ENCODE measurements around the gene HAUS3. TPM values are rescaled to one million over a fixed set of nuclear protein-coding genes. Genes with fewer than 3 reads are reported as not detected.

HAUS3 gene
- total and polyA plus RNA-seq, 2 experiments from 2014 or later = 21.4 to 36.0 TPM

DNA sequence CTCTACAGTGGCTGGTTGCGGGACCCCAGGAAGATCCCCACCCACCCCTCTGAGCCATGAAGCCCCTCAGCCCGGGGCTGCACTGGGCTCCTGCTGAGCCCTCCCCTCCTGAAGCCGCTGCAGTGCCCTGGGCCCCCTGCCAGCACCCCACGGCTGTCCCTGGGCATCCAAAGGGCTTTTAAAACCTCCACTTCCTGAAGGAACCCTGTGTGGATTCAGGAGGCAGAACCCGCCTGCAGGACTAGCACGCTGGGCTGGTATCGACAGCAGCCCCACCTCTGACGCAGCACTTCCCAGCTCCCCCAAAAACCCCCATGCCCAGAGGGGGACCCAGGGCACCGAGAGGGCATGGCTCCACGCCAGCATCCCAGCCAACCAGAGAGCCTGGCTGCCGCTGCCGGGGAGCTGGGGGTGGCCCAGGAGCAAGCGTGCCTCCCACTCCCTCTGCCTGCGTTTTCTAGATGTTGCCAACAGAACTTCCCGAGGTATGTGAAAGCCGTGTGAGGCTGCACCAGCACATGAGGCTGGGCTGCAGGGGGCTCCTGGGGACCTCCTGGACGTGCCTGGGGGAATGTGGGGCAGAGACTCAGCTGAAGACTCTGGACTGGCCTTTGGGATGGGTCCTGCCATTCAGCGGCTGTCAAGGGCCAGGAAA, 13.7 kb upstream of the HAUS3 start:
- Histone ChIP-seq H3F3A (replicated peaks; ENCODE audit: low read depth) (no peaks in the 10 kb centered on the region), H3K4me1 (ENCODE audit: insufficient read depth) (peaks cover 5% of the 10 kb centered on the region; the same call in 1 of the 2 replicates), H3K27ac (ENCODE audit: low read depth) (no peak overlapping the region), H3K27me3 (ENCODE audit: insufficient read depth) (no peaks in the 10 kb centered on the region), H4K20me1 (replicated peaks; ENCODE audit: insufficient read depth) (no peaks in the 10 kb centered on the region), H2AFZ (no peak overlapping the region), H3K36me3 (ENCODE audit: insufficient read depth) (no peaks in the 10 kb centered on the region), H3K4me2 (no peak overlapping the region), H3K4me3 (no peak overlapping the region), H3K79me2 (replicated peaks; ENCODE audit: insufficient read depth) (no peaks in the 10 kb centered on the region), H3K9me2 (ENCODE audit: insufficient read depth) (no peaks in the 10 kb centered on the region)
- ATAC-seq (no peak), DNase-seq (ENCODE audit: low spot score) (peak; percentile 32)
- H3K27me3 Mint-ChIP-seq (ENCODE audit: insufficient read depth, low read depth, poor library complexity) = peaks cover 7% of the 10 kb centered on the region
- H3K4me1 Mint-ChIP-seq = peaks cover 15% of the 10 kb centered on the region
- H3K4me3 Mint-ChIP-seq = no peak overlapping the region
- TF ChIP-seq ZNF114 (CRISPR knock-in tag; IDR thresholded peaks at IDR 0.05) (no peak), CREB1 (CRISPR knock-in tag; IDR thresholded peaks at IDR 0.05; ENCODE audit: low read depth) (no peak), POLR2AphosphoS5 (IDR thresholded peaks at IDR 0.05; ENCODE audit: low read depth) (no peak), ZNF331 (CRISPR knock-in tag; IDR thresholded peaks at IDR 0.05; ENCODE audit: low read depth) (no peak), STAT1 (IDR thresholded peaks at IDR 0.05; ENCODE audit: unreplicated experiment) (no peak)
- TF ChIP-seq, protein P1, sequence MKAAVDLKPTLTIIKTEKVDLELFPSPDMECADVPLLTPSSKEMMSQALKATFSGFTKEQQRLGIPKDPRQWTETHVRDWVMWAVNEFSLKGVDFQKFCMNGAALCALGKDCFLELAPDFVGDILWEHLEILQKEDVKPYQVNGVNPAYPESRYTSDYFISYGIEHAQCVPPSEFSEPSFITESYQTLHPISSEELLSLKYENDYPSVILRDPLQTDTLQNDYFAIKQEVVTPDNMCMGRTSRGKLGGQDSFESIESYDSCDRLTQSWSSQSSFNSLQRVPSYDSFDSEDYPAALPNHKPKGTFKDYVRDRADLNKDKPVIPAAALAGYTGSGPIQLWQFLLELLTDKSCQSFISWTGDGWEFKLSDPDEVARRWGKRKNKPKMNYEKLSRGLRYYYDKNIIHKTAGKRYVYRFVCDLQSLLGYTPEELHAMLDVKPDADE (IDR thresholded peaks at IDR 0.05) = no peak
- H3K36me3 Mint-ChIP-seq (ENCODE audit: low read depth) = no peaks in the 10 kb centered on the region; the same call in 2 of the 3 replicates
- H3K9me3 Mint-ChIP-seq = no peaks in the 10 kb centered on the region
- no peak overlapping the region for H3K27ac Mint-ChIP-seq

DNA sequence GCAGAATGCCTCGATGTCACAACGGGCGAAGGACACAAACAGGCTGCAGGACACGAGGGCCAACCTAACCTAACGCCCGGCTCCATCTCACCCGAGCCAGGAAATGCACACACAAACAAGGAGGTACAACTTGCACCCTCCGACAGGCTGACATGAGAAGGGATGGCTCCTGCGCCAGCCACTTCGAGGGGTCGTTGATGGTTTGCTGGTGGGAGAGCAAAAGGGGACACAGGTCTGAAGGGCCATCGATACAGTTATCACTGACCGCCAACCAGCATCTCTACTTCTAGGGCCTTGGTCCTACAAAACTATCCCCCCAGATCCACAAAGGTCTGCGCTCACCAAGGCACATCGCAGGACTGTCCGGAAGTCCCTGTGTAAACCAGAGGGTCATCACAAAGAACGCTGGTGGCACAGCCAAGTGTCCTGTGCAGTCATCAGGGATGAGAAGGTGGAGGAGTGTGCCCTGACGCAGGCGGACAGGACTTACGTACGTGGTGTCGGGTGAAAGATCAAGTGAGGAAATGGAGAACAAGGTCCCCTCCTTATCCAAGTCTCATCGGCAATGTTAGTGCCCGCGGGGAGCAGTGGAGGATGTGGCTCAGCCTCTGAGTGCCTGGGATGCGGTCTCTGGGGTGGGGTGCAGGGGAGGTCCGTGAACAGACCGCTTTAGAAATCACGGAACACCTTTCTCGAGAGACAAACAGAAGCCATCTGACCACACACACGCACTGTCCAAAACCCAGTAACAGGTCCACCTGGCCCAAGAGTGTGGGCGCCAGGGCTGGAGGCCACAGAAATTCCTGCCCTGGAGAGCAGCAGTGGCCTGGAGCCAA, 13.0 kb upstream of the HAUS3 start:
- H3K27ac Mint-ChIP-seq = no peak overlapping the region
- TF ChIP-seq, protein P2, sequence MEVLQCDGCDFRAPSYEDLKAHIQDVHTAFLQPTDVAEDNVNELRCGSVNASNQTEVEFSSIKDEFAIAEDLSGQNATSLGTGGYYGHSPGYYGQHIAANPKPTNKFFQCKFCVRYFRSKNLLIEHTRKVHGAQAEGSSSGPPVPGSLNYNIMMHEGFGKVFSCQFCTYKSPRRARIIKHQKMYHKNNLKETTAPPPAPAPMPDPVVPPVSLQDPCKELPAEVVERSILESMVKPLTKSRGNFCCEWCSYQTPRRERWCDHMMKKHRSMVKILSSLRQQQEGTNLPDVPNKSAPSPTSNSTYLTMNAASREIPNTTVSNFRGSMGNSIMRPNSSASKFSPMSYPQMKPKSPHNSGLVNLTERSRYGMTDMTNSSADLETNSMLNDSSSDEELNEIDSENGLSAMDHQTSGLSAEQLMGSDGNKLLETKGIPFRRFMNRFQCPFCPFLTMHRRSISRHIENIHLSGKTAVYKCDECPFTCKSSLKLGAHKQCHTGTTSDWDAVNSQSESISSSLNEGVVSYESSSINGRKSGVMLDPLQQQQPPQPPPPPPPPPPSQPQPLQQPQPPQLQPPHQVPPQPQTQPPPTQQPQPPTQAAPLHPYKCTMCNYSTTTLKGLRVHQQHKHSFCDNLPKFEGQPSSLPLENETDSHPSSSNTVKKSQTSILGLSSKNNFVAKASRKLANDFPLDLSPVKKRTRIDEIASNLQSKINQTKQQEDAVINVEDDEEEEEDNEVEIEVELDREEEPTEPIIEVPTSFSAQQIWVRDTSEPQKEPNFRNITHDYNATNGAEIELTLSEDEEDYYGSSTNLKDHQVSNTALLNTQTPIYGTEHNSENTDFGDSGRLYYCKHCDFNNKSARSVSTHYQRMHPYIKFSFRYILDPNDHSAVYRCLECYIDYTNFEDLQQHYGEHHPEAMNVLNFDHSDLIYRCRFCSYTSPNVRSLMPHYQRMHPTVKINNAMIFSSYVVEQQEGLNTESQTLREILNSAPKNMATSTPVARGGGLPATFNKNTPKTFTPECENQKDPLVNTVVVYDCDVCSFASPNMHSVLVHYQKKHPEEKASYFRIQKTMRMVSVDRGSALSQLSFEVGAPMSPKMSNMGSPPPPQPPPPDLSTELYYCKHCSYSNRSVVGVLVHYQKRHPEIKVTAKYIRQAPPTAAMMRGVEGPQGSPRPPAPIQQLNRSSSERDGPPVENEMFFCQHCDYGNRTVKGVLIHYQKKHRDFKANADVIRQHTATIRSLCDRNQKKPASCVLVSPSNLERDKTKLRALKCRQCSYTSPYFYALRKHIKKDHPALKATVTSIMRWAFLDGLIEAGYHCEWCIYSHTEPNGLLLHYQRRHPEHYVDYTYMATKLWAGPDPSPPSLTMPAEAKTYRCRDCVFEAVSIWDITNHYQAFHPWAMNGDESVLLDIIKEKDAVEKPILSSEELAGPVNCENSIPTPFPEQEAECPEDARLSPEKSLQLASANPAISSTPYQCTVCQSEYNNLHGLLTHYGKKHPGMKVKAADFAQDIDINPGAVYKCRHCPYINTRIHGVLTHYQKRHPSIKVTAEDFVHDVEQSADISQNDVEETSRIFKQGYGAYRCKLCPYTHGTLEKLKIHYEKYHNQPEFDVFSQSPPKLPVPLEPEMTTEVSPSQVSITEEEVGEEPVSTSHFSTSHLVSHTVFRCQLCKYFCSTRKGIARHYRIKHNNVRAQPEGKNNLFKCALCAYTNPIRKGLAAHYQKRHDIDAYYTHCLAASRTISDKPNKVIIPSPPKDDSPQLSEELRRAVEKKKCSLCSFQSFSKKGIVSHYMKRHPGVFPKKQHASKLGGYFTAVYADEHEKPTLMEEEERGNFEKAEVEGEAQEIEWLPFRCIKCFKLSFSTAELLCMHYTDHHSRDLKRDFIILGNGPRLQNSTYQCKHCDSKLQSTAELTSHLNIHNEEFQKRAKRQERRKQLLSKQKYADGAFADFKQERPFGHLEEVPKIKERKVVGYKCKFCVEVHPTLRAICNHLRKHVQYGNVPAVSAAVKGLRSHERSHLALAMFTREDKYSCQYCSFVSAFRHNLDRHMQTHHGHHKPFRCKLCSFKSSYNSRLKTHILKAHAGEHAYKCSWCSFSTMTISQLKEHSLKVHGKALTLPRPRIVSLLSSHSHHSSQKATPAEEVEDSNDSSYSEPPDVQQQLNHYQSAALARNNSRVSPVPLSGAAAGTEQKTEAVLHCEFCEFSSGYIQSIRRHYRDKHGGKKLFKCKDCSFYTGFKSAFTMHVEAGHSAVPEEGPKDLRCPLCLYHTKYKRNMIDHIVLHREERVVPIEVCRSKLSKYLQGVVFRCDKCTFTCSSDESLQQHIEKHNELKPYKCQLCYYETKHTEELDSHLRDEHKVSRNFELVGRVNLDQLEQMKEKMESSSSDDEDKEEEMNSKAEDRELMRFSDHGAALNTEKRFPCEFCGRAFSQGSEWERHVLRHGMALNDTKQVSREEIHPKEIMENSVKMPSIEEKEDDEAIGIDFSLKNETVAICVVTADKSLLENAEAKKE (CRISPR knock-in tag; IDR thresholded peaks at IDR 0.05) = no peak
- TF ChIP-seq STAT1 (IDR thresholded peaks at IDR 0.05; ENCODE audit: unreplicated experiment) = no peak
- TF ChIP-seq EZH2 (IDR thresholded peaks at IDR 0.05; ENCODE audit: low read depth, unreplicated experiment) = no peak
- TF ChIP-seq, protein P3, sequence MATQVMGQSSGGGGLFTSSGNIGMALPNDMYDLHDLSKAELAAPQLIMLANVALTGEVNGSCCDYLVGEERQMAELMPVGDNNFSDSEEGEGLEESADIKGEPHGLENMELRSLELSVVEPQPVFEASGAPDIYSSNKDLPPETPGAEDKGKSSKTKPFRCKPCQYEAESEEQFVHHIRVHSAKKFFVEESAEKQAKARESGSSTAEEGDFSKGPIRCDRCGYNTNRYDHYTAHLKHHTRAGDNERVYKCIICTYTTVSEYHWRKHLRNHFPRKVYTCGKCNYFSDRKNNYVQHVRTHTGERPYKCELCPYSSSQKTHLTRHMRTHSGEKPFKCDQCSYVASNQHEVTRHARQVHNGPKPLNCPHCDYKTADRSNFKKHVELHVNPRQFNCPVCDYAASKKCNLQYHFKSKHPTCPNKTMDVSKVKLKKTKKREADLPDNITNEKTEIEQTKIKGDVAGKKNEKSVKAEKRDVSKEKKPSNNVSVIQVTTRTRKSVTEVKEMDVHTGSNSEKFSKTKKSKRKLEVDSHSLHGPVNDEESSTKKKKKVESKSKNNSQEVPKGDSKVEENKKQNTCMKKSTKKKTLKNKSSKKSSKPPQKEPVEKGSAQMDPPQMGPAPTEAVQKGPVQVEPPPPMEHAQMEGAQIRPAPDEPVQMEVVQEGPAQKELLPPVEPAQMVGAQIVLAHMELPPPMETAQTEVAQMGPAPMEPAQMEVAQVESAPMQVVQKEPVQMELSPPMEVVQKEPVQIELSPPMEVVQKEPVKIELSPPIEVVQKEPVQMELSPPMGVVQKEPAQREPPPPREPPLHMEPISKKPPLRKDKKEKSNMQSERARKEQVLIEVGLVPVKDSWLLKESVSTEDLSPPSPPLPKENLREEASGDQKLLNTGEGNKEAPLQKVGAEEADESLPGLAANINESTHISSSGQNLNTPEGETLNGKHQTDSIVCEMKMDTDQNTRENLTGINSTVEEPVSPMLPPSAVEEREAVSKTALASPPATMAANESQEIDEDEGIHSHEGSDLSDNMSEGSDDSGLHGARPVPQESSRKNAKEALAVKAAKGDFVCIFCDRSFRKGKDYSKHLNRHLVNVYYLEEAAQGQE (IDR thresholded peaks at IDR 0.05; ENCODE audit: unreplicated experiment) = no peak

More for the DNA sequence above, 13.0 kb upstream of the HAUS3 start:
- Histone ChIP-seq H4K20me1 (replicated peaks; ENCODE audit: insufficient read depth) (no peaks in the 10 kb centered on the region), H3K36me3 (ENCODE audit: insufficient read depth) (no peaks in the 10 kb centered on the region), H3K4me3 (no peak overlapping the region), H3K27me3 (ENCODE audit: insufficient read depth) (no peaks in the 10 kb centered on the region), H3K9me2 (ENCODE audit: insufficient read depth) (no peaks in the 10 kb centered on the region), H3K27ac (ENCODE audit: low read depth) (no peak overlapping the region; the same call in 1 of the 2 replicates), H3K79me2 (replicated peaks; ENCODE audit: insufficient read depth) (no peaks in the 10 kb centered on the region), H3F3A (replicated peaks; ENCODE audit: low read depth) (no peaks in the 10 kb centered on the region), H2AFZ (no peak overlapping the region), H3K4me1 (ENCODE audit: insufficient read depth) (peaks cover 5% of the 10 kb centered on the region; the same call in 1 of the 2 replicates), H3K4me2 (no peak overlapping the region)
- DNase-seq (ENCODE audit: low spot score) = no peak
- no peaks in the 10 kb centered on the region; the same call in 2 of the 3 replicates for H3K36me3 Mint-ChIP-seq (ENCODE audit: low read depth)
- no peaks in the 10 kb centered on the region for H3K9me3 Mint-ChIP-seq
- ATAC-seq = no peak
- H3K4me1 Mint-ChIP-seq = peaks cover 15% of the 10 kb centered on the region
- no peak overlapping the region for H3K4me3 Mint-ChIP-seq
- H3K27me3 Mint-ChIP-seq (ENCODE audit: insufficient read depth, low read depth, poor library complexity) = peaks cover 7% of the 10 kb centered on the region
